DMS53 (cell line): ENCODE data around the gene EBLN1.

Source experiments
- DNase-seq: peaks from one replicate; lab custom pipeline; 2025; lab: John Stamatoyannopoulos, UW

Gene EBLN1

DNA sequence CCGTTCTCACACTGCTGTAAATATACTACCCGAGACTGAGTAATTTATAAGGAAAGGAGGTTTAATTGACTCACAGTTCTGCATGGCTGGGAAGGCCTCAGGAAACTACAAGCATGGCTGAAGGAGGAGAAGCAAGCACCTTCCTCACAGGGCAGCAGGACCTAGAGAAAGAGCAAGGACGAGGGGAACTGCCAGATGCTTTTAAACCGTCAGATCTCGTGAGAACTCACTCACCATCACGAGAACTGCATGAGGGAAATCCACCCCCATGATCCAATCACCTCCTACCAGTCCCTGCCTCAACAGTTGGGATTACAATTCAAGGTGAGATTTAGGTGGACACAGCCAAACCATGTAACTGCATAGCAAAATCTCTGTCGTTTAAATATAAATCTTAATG is at the start of gene EBLN1:
Gene EBLN1, minus strand, starts transcription at position 174 of the 400 bp plus-strand sequence. CDS start 8,032 bp downstream, outside the sequence.
- DNase-seq, result no peak

- no peak for DNase-seq
These were observed 48.2 kb upstream of the EBLN1 start for GRCh38 chr10:22265839-22266537.

GRCh38 chr10:22263106-22263505 is 45.3 kb upstream of the EBLN1 start:
- DNase-seq, result no peak

DNA sequence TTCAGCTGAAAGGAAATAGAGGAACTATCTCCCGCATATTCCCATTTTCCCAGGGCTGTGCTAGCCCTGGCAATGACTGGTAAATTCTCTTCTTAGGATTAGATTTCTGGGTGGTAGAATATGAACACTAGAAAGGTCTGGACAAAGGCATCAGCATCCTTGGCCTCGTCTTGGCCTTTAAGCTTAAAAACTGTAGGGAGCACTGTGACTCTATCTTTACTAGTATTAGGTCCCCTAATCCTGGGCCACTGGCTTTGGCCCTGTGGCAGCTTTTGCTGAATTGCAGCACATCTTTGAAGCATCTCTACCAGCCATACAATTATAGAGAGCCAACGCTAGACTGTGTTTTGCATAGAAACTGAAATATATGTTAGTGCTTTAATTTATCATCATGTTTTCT is 41.5 kb upstream of the EBLN1 start:
- DNase-seq, result peak; percentile 51

GRCh38 chr10:22258471-22258870 is 40.7 kb upstream of the EBLN1 start:
- DNase-seq, result no peak

DNA sequence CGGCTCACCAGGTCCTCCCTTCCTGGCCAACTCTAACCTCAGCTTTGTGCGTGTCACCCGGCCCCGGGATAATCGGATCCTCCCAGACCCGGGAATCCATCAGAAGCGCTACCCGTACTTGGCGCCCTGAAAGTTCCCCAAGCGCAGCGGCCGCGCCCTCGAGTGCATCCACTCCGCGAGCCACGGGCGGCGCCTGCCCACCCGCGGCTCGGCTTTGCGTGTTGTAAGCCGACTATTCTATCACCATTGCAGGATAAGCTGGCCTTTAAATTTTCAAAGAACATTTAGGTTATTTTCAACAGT is 35.7 kb upstream of the EBLN1 start:
- DNase-seq, result no peak

DNA sequence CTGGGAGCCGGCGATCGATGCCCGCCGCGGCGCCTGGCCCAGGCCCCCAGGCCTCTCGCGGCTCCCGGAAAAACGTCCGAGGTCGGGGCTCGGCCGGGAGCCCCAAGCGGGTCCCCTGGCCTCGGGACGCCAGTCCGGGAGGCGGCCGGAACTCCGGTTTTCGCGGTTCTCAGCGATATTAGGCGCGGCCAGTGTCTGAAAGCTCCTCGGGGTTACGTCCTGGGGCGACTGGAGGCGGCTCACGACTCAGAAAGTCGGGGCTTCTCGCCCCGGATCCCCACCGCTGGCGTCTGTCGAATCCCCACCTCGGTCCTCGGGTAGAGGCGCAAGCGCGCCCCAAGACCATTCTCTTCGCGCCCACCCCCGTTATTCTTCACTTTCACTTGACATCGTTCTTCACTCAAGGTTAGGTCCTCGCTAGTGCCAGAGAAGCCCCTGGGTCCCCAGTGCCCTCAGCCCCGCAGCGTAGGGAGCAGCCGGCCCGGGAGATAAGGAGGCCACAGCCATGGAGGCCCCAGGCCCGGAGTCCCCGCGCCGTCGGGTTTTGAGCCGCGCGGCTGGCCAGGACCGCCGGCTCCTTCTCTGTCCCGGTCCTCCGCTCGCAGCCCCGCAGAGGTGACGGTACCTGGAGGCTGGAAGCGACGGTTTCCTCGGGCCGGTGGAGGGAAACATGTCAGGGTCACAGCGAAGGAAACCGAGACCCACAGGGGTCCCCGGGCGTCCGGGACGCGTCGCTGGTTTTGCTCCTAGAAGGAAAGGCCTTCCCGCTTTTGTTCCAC is 35.2 kb upstream of the EBLN1 start:
- DNase-seq, result peak; percentile 66

GRCh38 chr10:22252224-22252800 is 34.5 kb upstream of the EBLN1 start:
- peak; percentile 75 for DNase-seq

GRCh38 chr10:22251751-22252223 is 34.0 kb upstream of the EBLN1 start:
- DNase-seq, result peak; percentile 77

DNA sequence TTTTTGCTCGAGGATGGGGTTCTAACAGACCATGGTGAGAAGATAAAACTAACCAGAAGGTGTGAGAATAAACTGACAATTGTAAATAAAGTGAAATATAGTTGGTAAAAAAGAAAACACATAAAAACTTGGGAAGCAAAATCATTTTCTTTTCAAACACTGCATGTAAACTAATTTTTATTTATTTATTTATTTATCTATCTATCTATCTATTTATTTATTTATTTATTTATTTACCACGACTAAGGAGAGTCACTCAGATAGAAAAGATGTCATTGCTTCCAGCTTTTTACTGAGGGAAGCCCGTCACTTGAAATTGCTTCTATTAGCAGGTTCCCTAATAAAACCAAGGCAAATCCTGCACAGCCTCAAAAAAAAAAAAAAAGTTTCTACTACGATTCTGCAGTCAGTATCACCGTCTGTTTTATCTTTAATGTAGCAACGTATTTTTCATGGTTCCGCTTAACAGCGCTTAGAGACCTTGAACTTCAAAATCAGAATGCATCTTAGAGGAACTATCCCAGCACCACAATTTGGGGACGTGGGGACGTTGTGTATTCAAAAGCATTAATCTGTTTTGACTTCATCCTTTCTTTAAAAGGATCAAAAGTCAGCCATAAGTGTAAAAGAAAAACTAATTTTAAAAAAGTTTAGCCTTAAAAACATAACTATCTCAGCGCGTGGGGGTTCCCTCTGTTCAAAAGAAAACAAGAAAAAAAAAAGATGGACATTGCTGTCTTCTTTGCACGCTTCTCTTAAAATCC is 33.3 kb upstream of the EBLN1 start:
- DNase-seq, result peak; percentile 48

GRCh38 chr10:22247636-22248035 is 29.8 kb upstream of the EBLN1 start:
- peak; percentile 21 for DNase-seq

- DNase-seq, result peak; percentile 73
These were observed 29.0 kb upstream of the EBLN1 start for GRCh38 chr10:22246680-22247391.

DNA sequence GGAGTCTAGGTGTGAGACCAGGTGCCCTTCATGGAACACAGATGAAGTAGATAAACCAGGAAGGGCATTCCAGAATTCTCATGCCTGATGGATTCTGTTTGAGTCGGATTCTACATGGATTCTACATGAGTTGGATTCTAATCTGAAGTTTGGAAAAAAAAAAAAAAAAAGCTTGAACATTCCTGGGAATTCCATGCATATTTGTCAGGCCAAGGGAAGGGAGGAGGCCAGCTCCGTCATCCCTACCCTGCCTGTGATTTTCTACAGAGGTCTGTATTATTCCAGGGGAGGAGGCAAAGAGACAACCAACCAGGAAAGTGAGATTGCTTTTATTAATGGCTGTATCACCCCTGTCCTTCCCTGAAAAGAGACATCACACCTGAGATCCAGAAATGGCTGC is 27.8 kb upstream of the EBLN1 start:
- no peak for DNase-seq

GRCh38 chr10:22244855-22245254 is 27.0 kb upstream of the EBLN1 start:
- no peak for DNase-seq

DNA sequence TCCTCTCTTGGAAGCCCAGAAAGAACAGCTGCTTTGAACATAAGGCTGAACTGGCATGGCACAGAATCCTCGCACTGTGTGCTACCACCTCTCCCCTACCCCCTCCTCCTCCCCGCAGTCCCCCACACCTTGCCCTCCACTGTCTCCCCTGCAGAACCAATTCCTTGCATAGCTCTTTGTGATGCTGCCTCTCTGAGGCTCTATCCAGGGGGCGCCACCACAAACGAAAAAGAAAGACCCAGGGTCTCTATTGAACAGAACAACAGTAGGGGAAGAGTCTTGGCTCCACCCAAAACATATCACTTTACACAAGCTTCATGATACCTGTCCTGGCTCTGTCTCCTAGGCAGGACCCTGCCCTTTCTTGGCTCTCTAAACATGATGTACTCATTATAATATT is 26.2 kb upstream of the EBLN1 start:
- peak; percentile 20 for DNase-seq

DNA sequence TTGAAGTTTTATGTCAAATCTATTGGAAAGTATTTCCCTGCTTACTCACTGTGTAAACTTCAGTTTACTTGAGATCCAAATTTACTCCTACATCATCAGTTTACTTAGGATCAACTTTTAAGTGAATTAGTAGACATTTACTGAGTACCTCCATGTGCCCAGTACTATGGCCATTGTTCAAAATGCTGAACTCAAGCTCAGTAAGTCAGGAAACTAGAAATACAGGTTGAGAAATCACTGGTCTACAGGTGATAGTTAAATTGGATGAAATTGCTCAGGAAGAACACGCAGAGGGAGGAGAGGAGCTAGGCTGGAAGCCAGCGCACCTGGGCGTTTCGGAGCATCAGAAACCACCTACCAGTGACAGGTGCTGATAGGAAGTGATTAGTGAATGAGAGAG is 25.5 kb upstream of the EBLN1 start:
- peak; percentile 51 for DNase-seq

DNA sequence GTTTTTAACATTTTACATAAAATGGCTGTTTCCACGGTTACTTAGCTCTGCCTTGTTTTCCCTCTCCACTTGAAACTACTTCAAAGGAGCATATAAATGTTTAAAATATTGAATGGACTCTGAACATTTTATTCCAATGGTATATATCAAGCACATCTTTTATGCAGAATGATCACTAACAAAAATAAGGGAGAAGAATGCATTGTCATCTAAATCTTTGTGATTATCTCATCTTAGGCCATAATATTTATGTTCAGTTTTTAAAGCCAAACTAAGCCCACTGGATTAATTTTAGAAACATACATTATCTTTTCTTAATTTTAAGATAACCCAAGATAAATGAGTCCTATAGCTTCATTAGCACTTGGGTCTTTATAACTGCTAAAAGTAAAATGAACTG is 13.4 kb upstream of the EBLN1 start:
- DNase-seq, result no peak

- peak; percentile 75 for DNase-seq
These were observed 12.5 kb upstream of the EBLN1 start for GRCh38 chr10:22230158-22230833.

GRCh38 chr10:22229802-22230157 is 12.0 kb upstream of the EBLN1 start:
- DNase-seq, result peak; percentile 58

- DNase-seq, result peak; percentile 99
These were observed 11.4 kb upstream of the EBLN1 start for GRCh38 chr10:22228943-22229801.
